Activated CD8-positive, alpha-beta T cell treated with anti-CD3 and anti-CD28 coated beads for 36 hours (primary cell): ENCODE measurements around the gene DHX35. TPM values are rescaled to one million over a fixed set of nuclear protein-coding genes. Genes with fewer than 3 reads are reported as not detected.
A peak's percentile ranks its signal among the peaks of the same experiment; 100 is the strongest.

Source experiments
- ATAC-seq: fragments of 200-7000 bp; cut with Tn5 transposase; one replicate; pipeline ENCODE4 v1.10.0; 2021; ENCODE audit warnings: mild to moderate bottlenecking, moderate library complexity
- CTCF ChIA-PET: fragments of 350-600 bp; sonication (Branson Sonifier 250); formaldehyde crosslinking; loops from one replicate; lab custom pipeline; 2021; ENCODE audit warnings: antibody characterized with exemption; lab: Charles Lee
- POLR2A ChIA-PET: fragments of 350-600 bp; sonication (Branson Sonifier 250); formaldehyde crosslinking; loops from one replicate; lab custom pipeline; 2021; ENCODE audit warnings: antibody characterized with exemption; lab: Charles Lee
- DNase-seq: peaks from one replicate; pipeline ENCODE4 v3.0.0-alpha.2; 2020
- H3K27ac Mint-ChIP-seq: one replicate; pipeline ENCODE4 v1.8.0; 2021; ENCODE audit warnings: mild to moderate bottlenecking, mixed read lengths
- H3K27me3 Mint-ChIP-seq: one replicate; pipeline ENCODE4 v1.8.0; 2021; ENCODE audit warnings: mixed read lengths
- H3K36me3 Mint-ChIP-seq: one replicate; pipeline ENCODE4 v1.8.0; 2021; ENCODE audit warnings: low read depth, mixed read lengths
- H3K4me1 Mint-ChIP-seq: one replicate; pipeline ENCODE4 v1.8.0; 2021; ENCODE audit warnings: low read depth, mixed read lengths
- H3K4me3 Mint-ChIP-seq: one replicate; pipeline ENCODE4 v1.8.0; 2021; ENCODE audit warnings: mild to moderate bottlenecking, moderate library complexity, mixed read lengths
- H3K9me3 Mint-ChIP-seq: one replicate; pipeline ENCODE4 v1.8.0; 2021; ENCODE audit warnings: mixed read lengths
- CTCF ChIP-seq: fragments of 200-600 bp; IDR thresholded peaks from one replicate; pipeline ENCODE4 v1.8.0; 2022; ENCODE audit warnings: antibody characterized with exemption, mild to moderate bottlenecking
- intact Hi-C: fragments of 100-400 bp; cut with micrococcal nuclease; formaldehyde crosslinking; loops from one replicate; pipeline ENCODE4 v1.10.0; 2022
- total RNA-seq, 2 experiments: library from RNA; stranded (reverse); gene quantifications; one replicate each; pipeline ENCODE4 v1.2.3, GENCODE V29; 2021

DHX35 gene
- total RNA-seq, 2 experiments from 2014 or later = 12.2 to 12.6 TPM

- POLR2A ChIA-PET = no interaction called here
- CTCF ChIA-PET = interaction anchor here (0.8 kb wide), 1 partner anchor 31 kb away, joined by 3 read pairs; no protein-coding TSS in a partner anchor
- H3K4me3 Mint-ChIP-seq = no peak overlapping the region
- H3K27ac Mint-ChIP-seq = no peak overlapping the region
- intact Hi-C loops = loop anchor here (1.0 kb wide), 1 partner anchor 22 kb away; no protein-coding TSS in a partner anchor
- H3K36me3 Mint-ChIP-seq = peaks cover 87% of the 10 kb centered on the region
- ATAC-seq (no peak), DNase-seq (no peak)
- H3K27me3 Mint-ChIP-seq = no peaks in the 10 kb centered on the region
- H3K4me1 Mint-ChIP-seq = peaks cover 59% of the 10 kb centered on the region
- peaks cover 6% of the 10 kb centered on the region for H3K9me3 Mint-ChIP-seq
- no peak for TF ChIP-seq CTCF
These were observed 56.9 kb downstream of the DHX35 start for GRCh38 chr20:39019027-39019426.

- peak; percentile 79 for DNase-seq
- no peak for TF ChIP-seq CTCF
- peaks cover 60% of the 10 kb centered on the region for H3K4me1 Mint-ChIP-seq
- H3K27me3 Mint-ChIP-seq = no peaks in the 10 kb centered on the region
- peaks cover 83% of the 10 kb centered on the region for H3K36me3 Mint-ChIP-seq
- intact Hi-C loops = loop anchor here (1.0 kb wide), 1 partner anchor 23 kb away; no protein-coding TSS in a partner anchor
- H3K4me3 Mint-ChIP-seq = peak overlapping the region; percentile 11
- peak overlapping the region; percentile 66 for H3K27ac Mint-ChIP-seq
- POLR2A ChIA-PET = no interaction called here
- H3K9me3 Mint-ChIP-seq = peaks cover 6% of the 10 kb centered on the region
- ATAC-seq = peak; percentile 90
- CTCF ChIA-PET = interaction anchor here (0.6 to 2.4 kb wide), 2 partner anchors 29 to 61 kb away, joined by 3 to 10 read pairs; no protein-coding TSS in a partner anchor
These were observed 57.7 kb downstream of the DHX35 start for GRCh38 chr20:39019805-39020325.

GRCh38 chr20:39021748-39022147, 59.6 kb downstream of the DHX35 start:
- TF ChIP-seq CTCF = no peak
- H3K27me3 Mint-ChIP-seq = no peaks in the 10 kb centered on the region
- ChIA-PET POLR2A (interaction anchor here (0.9 to 1.4 kb wide), 3 partner anchors 8 to 26 kb away, joined by 3 read pairs; no protein-coding TSS in a partner anchor), CTCF (interaction anchor here (0.7 to 2.4 kb wide), 3 partner anchors 23 to 28 kb away, joined by 3 to 10 read pairs (median 7); no protein-coding TSS in a partner anchor)
- H3K4me1 Mint-ChIP-seq = peaks cover 61% of the 10 kb centered on the region
- H3K27ac Mint-ChIP-seq = peak overlapping the region; percentile 59
- DNase-seq (peak; percentile 41), ATAC-seq (peak; percentile 56)
- no peak overlapping the region for H3K4me3 Mint-ChIP-seq
- intact Hi-C loops = no loop called here
- H3K36me3 Mint-ChIP-seq = peaks cover 77% of the 10 kb centered on the region
- no peaks in the 10 kb centered on the region for H3K9me3 Mint-ChIP-seq

- Mint-ChIP-seq H3K27me3 (no peaks in the 10 kb centered on the region), H3K36me3 (peaks cover 57% of the 10 kb centered on the region), H3K27ac (peak overlapping the region; percentile 67), H3K4me3 (no peak overlapping the region), H3K9me3 (no peaks in the 10 kb centered on the region), H3K4me1 (peaks cover 23% of the 10 kb centered on the region)
- CTCF ChIA-PET = interaction anchor here (1.6 to 2.5 kb wide), 2 partner anchors 23 to 134 kb away, joined by 3 to 16 read pairs; no protein-coding TSS in a partner anchor
- DNase-seq (peak; percentile 52), ATAC-seq (peak; percentile 77)
- TF ChIP-seq CTCF = no peak
- POLR2A ChIA-PET = no interaction called here
- intact Hi-C loops = no loop called here
These were observed 63.7 kb downstream of the DHX35 start for GRCh38 chr20:39025883-39026282.

- TF ChIP-seq CTCF = no peak
- Mint-ChIP-seq H3K4me1 (peaks cover 14% of the 10 kb centered on the region), H3K9me3 (no peaks in the 10 kb centered on the region), H3K27me3 (no peaks in the 10 kb centered on the region), H3K4me3 (no peak overlapping the region), H3K27ac (no peak overlapping the region), H3K36me3 (peaks cover 46% of the 10 kb centered on the region)
- POLR2A ChIA-PET = interaction anchor here (1.0 kb wide), 2 partner anchors 8 to 99 kb away, joined by 3 read pairs; no protein-coding TSS in a partner anchor
- DNase-seq (no peak), ATAC-seq (no peak)
- intact Hi-C loops = no loop called here
- CTCF ChIA-PET = interaction anchor here (1.2 to 3.4 kb wide), 2 partner anchors 12 to 19 kb away, joined by 3 to 15 read pairs; no protein-coding TSS in a partner anchor
These were observed 67.2 kb downstream of the DHX35 start for GRCh38 chr20:39029364-39029763.
